Suppressor macrophage treated with lipopolysaccharide for 4 hours (primary cell): ENCODE results near the gene UGP2.
"Not testable (repeated sequence)": the region's sequence is repeated elsewhere in the genome, so short reads cannot be mapped to it uniquely, and the experiment has no call there.

Experiments
- DNase-seq: peaks from one replicate; pipeline ENCODE4 v3.0.0-alpha.2; 2020

UGP2 gene

DNA sequence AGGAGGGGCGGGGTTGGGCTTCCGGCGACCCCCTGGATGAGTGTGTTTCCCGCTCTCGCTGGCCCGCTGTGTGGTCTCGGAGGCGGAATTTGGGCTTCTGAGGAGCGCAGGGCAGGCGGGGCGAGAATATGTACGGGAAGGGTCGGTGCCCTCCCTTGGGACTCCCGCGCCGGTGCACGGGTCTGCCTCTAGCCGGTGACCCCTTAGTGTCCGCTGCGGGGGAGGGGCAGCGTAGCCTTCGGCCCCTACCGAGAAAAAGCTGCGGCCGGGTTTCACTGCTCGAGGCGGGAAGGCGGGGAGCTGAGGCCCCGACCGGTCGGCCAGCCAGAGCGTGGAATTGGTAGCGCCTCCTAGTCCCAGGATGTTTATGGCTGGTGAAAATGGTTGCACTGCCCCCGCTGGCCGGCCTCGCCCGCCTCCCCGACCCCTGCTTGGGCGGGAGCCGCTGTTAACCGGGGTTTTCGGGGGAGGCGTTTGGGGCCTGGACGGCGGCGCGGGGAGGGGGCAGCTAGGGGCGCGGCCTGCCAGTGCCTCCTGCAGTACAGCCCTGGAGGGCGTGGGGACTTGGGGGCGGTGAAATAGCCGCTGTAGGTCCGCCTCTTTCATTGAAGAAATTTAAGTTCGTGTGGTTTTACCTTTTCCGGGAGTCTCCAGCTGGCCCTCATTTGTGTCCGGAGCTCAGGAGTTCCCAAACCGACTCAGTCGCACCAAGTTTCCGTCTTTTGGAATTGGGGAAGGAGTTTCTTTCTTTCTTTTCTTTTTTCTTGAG is at the start of gene UGP2:
Gene UGP2, plus strand, starts transcription at position 643 of the 769 bp plus-strand sequence. CDS start 290 bp downstream, outside the sequence.
- DNase-seq: peak; percentile 95

DNA sequence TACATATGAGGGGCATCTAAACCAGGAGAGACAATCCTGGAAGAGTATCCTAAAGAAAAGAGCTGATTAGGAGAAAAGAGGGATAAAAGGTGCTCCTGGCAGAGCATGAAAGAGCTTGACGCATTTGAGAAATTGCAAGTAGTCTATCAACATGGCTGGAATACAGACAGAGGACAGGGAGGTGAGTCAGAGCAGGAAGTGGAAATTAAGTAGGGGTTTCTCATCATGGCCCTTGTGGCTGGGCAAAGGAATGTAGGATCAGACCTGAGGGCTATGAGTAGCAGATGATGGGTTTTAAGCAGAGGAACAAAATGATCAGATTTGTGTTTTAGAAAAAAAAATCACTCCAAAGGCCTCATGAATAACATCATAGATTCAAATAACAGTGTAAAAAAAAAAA is 49.2 kb upstream of the UGP2 start:
- no peak for DNase-seq

DNA sequence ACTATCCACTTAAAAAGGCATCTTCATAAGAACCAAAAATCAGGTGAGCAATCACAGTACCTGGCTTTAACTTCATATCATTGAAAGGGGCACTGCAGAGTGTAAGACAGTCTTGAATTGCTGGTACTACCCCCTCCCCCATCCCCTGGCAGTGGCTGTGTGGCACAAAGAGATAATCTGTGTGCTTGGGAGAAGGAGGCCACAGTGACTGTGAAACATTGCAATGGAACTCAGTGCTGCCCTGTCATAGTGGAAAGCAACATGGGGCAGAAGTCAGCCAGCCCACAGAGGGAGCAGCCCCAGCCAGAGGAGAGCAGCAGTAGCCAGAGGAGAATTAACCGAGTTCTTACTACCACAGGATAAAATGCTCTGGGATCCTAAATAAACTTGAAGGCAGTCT is 45.3 kb upstream of the UGP2 start:
- DNase-seq: no peak

DNA sequence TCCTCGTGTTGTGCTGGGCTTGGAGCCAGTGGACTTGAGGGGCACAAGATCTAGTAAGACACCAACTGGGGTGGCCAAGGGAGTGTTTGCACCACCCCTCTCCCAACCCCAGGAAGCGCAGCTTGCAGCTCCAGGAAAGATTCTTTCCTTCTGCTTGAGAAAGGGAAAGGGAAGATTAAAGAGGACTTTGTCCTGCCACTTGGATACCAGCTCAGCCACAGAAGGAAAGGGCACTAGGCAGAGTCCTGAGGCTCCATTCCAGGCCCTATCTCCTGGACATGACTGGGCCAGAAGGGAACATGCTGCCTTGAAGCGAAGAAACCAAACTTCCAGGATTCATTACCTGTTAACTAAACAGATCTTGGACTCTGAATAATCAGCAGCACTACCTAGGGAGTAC is 44.9 kb upstream of the UGP2 start:
- DNase-seq: no peak

DNA sequence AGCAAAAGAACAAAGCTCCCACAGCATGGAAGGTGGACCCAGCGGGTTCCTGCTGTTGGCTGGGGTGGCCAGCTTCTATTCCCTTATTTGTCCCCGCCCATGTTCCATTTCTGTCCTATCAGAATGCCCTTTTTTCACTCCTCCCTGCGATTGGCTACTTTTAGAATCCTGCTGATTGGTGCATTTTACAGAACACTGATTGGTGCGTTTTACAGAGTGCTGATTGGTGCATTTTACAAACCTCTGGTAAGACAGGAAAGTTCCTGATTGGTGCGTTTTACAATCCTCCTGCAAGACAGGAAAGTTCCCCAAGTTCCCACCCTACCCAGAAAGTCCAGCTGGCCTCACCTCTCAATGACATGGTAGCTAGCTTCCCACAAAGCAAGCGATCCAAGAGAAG is 40.2 kb upstream of the UGP2 start:
- no peak for DNase-seq

DNA sequence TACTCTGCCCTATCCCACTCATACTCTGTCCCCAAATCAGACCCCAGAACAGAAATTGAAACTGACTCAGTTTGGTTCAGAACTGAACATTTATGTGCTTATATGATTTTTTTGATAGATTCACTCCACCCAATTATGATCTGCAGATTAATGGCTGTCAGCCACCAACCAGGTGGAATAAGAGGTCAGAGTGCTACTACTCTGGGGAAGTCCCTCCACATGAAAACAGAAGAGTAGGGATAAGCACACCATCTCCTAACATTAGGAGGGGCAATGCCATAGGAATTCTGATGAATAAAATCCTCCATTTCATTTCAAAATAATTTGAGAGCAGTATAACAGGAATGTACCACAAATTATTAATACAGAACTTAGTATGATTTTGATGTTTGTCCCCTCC is 36.3 kb upstream of the UGP2 start:
- DNase-seq: no peak

DNA sequence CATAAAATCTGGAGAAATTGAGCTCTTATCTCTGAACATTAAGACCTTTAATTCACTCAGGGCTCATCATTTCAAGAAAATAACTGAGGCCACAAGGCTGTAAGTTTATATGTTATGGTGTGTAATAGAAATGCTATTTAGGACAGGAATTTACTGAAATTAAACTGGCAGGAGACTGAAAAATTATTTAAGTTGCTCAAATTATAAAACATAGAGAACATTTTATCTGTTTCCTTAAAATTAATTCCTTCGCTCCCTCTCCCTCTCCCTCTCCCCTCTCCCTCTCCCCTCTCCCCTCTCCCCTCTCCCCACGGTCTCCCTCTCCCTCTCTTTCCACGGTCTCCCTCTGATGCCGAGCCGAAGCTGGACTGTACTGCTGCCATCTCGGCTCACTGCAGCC is 33.7 kb upstream of the UGP2 start:
- not testable (repeated sequence) for DNase-seq

DNA sequence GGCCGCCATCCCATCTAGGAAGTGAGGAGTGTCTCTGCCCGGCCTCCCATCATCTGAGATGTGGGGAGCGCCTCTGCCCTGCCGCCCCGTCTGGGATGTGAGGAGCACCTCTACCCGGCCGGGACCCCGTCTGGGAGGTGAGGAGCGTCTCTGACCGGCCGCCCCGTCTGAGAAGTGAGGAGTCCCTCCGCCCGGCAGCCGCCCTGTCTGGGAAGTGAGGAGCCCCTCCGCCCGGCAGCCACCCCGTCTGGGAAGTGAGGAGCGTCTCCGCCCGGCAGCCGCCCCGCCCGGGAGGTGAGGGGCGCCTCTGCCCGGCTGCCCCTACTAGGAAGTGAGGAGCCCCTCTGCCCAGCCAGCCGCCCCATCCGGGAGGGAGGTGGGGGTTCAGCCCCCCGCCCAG is 32.8 kb upstream of the UGP2 start:
- DNase-seq: not testable (repeated sequence)

DNA sequence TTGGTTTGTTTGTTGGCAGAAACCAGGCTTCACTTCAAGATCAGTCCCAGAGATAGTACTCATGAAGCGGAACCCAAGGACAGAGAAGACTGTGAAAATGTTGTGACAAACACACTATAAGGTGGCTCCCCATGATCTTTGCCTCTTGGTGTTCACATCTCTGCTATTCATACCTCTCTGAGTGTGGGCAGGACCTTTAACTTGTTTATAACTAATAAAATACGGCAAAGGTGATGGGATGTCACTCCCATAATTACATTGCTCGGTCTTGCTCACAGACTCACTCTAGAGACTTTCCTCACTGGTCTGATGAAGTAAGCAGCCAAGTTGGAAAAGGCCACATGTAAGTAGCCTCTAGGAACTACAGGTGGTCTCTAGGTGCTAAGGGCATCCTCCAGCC is 30.6 kb upstream of the UGP2 start:
- no peak for DNase-seq

DNA sequence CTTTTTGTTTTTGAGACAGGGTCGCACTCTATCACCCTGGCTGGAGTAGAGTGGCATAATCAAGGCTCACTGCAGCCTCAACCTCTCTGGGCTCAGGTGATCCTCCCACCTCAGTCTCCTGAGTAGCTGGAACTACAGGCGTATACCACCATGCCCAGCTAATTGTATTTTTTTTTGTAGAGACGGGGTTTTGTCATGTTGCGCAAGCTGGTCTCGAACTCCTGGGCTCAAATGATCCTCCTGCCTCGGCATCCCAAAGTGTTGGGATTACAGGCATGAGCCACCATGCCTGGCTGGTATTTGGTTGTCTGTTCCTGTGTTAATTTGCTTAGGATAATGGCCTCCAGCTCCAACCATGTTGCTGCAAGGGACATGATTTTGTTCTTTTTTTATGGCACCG is 29.8 kb upstream of the UGP2 start:
- DNase-seq: not testable (repeated sequence)

DNA sequence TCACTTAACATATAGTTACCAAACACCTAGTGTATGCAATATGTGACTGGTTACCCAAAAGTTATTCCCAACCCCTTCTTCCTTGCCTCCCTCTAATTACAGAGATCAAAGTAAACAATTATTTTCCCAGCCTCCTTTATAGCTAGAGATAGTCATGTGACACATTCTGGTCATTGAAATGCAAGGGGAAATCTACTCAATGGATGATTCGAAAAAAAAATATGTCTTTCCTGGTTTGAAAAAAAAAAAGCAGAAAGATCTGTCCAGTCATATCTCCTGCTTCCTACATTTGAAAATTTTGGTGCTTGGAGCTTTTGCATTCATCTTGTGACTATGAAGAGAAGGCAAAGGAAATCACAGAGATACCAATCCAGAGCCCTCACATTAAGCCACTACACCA is 27.6 kb upstream of the UGP2 start:
- DNase-seq: no peak

DNA sequence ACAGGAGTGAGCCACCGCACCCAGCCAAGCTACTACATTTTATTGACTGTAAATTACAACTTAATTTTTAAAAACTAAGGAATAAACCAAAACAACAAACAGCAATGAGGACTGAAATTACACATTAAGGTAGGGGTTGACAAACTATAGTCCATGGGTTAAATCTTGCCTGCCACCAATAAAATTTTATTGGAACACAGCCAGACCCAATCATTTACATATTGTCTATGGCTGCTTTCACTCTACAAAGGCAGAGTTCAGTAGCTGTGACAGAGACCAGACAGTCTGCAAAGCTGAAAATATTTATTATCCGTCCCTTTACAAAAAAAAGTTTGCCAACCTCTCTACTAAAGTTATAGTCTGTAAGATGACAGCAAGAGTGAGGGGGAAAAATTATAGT is 24.3 kb upstream of the UGP2 start:
- DNase-seq: no peak

DNA sequence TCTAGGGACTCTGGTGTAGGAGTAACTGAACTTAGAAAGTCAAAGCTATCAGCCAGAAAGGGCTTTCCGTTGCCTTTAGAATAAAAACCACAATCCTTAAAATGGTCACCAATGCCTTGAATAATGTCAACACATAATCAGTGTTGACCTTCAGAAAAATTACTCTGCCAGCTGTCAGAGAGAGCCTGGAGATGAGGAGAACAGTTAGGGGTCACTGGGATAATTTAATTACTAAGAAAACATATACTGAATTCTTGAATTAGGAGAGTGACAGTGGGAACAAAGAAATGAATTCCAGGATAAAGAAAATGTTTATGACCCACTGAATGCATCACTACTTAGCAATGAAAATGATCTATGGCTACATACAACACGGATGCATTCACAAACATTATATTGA is 23.4 kb upstream of the UGP2 start:
- no peak for DNase-seq

DNA sequence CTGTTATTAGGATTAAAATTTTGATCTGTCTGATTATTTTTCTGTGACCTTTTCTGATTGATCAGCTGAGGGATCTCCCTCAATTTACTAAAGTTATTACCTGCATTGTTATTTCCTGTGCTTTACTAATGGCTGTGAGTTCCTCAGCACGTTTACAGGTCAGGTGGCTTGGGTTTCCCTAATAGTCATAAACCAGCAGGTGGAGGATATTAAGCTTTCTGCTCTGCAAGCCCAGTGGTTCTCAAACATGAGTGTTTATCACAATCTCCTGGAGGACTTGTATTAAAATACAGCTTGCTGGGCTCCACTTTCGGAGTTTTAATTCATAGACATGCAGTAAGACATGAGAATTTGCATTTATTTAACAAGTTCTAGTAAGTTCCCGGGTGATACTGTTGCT is 22.4 kb upstream of the UGP2 start:
- no peak for DNase-seq

DNA sequence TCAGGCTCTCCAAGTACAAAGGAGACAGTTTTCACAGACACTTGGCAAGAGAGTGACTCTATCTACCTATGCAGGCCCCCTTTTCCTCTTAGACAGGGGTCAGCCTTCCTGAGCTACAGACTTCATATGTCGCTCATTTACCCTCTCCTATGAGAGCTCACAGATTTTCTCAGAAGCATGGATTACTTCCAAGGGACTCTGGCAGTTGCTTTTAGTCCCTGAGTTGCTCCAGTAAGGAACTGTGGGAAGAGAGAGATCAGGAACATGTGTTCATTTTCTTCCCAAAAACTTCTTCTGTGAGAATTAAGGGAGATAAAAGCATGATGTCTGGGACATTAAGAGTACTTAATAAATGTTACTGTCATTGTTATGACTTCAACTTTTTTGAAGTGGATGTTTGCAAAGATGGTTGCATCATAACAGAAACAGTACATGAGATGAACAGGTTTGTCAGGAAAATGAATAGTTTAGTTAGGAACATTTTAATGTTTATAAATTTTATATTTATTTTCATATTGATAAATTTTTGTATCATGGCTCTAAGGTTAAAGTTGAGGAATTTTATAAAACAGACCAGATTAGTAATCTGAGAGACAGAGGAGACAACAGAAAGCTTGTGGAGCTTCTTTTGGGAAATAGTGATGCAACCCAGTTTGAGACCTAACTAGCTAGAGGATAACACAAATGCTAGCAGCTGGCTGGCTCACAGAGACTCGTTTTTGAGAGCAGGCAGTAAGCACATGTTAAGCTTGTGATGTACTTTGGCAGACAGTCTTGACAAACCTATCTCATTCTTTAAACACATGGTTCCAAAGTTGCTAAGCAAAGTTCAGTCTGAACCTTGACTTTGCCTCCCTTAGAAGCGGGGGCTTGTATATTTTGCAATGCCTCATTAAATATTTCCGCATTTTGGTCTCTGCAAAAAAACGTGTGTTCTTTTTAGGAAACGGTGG is 21.7 kb upstream of the UGP2 start:
- DNase-seq: peak; percentile 6

DNA sequence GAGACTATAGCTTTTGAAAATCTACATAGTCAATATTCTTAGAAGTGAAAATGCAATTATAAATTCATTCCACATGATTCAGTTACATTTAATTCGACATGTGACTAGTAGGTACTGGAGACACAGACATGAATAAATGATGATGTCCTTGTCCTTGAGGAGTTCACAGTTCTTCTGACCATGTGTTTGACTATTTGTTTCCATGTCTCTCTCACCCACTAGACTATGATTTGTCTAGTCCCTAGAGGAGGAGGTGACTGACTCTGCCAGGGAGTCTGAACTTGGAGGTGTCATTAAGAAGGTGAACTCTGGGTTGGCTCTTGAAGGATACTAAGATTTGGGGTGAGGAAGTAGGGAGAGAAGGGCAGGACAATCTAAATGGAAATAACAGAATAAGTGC is 20.7 kb upstream of the UGP2 start:
- no peak for DNase-seq

DNA sequence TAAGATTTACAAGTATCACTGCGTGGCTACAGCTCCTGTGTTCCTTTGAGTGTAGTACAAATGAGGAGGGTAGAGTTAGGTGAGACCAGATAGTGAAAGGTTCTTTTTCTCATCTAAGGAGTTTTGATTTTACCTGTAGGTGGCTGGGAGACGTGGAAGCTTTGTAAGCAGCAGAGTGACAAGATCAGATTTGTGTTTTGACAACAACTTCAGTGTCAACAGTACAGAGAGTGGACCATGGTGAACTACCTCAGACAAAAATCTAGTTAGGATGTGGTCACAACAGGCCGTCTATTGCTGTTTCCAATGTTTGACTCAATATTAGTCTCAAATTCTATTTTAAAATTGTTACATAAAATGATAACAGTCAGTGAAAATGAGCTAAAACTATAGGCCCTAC is 20.3 kb upstream of the UGP2 start:
- no peak for DNase-seq

DNA sequence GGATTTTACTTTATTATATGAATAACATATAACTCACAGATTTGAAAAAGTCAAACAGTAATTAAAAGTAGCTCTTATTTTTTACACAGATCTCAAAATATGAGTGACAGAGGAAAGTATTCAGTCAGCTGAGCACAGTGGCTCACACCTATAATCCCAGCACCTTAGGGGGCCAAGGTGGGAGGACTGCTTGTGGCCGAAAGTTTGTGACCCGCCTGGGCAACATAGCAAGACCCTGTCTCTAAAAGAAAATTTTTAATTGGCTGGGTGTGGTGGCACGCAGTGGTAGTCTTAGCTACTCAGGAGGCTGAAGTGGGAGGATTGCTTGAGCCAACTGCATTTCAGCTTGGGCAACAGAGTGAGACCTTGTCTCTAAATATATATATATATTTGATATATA is 19.2 kb upstream of the UGP2 start:
- no peak for DNase-seq

DNA sequence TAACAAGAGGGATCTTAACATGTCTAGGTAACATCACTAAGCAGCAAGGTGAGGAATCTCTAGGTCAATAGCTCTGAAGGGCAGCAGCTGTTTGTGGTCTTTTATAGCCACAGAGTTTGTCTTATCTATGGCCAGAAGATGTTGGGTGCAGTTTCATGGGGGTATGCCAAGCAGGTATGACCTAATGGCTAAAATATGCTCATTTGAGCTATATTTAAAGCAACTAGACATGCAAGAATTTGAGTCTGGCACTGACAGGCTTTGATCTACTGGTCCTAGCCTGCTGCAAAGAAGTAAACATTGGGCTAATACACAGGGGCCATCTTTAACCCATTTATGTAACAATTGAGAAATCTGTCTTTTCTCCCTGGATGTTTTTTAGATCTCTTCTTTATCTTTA is 13.9 kb upstream of the UGP2 start:
- no peak for DNase-seq

DNA sequence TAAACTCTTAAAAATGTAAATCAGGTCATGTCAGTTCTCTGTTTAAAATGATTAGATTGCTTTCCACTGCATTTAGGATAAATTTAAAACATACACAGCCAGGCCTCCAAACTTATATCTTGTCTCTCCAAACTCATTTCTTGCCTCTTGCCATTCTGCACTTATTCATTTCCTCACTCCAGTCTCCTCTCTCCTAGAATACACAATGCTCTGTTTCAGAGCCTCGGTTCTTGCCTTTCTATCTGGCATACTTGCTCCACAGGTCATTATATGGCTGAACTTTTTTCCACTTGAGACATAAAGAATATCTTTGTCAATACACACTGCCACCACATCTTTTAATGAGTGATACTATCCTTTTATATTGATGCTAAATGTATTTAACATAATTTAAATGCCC is 10.5 kb upstream of the UGP2 start:
- no peak for DNase-seq

DNA sequence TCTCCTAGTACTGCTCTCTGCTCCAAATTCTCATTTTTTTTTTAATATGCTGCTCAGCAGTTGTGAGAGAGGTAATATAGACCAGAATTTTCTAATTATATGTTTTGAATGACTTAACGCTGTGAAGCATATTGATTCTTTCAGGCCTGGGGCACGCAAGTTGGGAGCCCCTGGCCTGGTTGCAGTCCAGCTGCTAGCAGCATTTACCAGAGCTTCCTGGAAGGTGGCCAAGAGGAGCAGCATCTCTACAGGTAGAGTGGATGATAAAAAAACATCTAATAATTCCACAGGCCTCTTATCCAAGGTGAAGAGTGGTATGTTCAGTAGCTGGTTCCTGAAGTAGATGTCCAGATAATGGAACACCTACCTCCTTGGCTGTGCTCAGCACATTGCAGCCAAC is 7.3 kb upstream of the UGP2 start:
- DNase-seq: no peak

DNA sequence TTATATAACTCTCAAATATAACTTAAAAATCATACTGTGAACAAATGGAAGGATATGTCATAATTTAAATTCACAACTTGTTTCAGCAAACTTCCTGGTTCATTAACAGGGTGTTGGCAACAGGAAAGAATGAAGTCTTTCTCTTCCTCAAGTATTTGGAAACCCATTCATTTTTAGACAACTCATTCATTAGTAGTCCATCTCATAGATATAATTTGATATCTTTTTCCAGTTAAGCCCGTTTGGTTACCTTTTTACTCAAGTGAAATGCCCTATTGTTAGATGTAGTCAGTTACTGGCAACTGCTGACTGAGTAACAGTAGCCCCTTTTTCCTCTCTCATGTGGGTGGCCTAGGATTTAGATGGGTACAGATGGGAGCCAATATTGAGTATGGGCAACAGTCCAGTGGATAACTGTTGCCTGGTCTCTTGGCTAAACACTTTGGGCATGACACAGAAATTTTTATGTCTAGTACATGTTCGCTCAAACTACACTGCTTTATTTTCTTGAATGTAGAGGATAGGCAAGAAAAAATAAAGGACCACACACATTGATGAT is 4.6 kb upstream of the UGP2 start:
- no peak for DNase-seq

DNA sequence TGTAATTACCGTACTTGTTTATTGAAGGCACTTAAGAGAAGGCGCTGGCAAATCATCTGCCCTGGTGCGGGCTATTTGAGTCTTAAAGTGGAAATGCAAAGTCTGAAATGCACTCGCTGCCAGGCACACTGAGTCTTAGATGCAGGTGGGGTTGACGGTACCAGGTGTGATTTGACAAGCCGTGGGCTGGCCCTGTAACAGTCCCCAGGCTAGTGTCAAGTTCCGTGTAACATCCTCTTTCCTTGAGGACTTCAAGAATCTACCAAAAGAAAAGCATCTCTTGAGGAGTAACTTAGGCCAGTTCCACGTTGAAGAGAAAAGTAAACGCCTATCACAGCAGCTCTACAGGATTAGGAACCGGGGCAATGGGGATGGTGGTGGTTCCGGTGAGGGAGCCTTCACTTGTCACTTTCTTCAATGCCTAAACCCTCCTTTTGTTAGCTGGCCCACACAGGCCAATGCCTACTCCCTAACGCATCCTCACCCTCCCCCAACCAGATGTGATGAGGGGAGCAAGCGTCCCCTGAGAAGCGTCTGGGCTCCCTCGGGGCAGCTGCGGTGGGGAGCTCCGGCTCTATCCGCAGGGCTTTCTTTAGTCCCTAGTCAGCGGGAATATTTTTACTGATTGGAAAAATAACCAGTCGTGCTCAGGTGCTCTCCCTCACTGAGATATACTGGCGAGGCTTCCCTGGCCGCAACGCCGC is 1.5 kb upstream of the UGP2 start:
- no peak for DNase-seq
